ENCODE results near the gene NINJ2.
"Not testable (repeated sequence)": the region's sequence is repeated elsewhere in the genome, so short reads cannot be mapped to it uniquely, and the experiment has no call there.

Gene NINJ2, protein sequence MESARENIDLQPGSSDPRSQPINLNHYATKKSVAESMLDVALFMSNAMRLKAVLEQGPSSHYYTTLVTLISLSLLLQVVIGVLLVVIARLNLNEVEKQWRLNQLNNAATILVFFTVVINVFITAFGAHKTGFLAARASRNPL

DNA sequence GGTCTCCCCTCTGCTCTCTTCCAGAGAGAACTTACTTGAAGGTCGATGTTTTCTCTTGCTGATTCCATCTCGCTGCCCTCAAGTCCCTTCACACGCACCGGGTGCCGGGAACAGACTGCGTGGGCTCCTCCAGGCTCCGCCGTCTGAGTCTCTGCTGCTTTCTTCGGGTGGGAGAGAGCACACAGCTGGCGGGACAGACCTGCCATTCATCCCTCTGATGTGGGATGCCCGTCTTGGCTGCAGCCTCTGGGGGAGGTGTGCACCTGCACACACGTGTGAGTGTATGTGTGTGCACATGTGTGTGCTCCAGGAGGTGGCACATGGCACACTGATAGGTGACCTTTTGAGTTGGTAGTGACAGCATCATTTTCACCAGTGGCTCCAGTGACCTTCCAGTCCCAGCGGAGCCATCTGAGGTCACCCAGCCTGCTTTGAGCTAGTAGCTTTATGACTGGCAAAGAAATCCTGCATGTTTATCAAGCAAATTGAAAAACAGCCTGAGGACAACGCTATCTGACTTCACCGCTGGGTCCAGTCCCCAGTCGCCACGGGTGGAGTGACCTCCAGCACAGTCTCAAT, at the start of gene NINJ2:
Gene NINJ2, minus strand, starts transcription at position 153 of the 579 bp plus-strand sequence. Its CDS starts 85 bp downstream, at position 68.
- no peak for DNase-seq (ENCODE audit: low read depth, low spot score)

DNA sequence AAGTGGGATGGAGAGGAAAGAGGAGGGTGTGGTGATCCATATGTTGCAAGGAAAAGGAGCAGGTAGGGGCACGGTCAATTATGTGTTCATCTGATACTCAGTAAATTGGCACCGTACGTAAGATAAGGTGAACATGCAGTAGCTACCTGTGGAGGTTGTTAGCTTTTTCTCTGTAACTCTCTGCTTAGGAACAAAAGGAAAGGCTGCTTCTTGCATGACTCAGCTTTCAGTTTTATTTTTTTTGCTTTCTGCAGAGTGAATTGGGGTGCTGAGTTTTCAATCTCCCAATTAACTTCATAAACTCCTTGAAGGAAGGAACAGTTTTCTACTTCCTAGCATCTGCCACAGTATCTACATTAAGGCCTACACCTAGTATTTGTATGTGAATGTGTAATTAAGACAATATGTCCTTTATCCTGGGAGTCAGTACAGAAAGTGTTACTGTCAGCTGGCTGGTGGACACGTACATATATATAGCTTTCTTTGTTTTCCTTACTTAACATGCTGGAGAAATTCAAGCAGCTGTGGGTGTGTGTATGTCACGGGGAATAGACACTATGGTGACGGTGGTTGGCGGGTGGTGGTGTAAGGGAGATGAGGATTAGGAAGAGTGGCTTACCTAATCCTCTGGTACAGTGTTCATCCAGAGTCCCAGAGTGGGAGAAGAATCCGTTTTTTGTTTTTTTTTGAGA, 49.1 kb upstream of the NINJ2 start:
- no peak for DNase-seq (ENCODE audit: low read depth, low spot score)

DNA sequence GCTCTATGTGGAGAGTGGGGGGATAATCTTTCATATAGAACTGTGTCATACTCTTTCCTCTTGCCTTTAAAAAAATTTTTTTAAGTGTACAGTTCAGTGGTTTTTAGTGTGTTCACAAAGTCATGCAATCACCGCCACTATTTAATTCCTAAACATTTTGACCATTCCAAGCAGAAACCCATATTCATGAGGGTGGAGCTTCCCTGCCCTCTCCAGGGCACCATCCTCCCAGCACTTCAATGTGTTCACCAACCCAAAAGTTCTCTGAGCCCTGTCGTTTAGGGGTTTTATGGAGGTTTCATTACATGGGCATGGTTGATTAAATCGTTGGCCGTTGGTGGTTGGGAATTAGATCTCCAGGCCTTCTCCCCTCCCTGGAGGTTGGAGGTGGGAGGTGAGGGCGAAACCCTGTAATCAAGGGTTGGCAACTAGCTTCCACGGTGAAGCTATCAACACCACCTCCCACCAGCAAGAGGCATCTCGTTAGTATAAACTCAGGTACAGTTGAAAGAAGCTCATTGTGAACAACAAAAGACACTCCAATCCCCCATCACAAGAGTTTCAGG, 46.3 kb upstream of the NINJ2 start:
- no peak for DNase-seq (ENCODE audit: low read depth, low spot score)

DNA sequence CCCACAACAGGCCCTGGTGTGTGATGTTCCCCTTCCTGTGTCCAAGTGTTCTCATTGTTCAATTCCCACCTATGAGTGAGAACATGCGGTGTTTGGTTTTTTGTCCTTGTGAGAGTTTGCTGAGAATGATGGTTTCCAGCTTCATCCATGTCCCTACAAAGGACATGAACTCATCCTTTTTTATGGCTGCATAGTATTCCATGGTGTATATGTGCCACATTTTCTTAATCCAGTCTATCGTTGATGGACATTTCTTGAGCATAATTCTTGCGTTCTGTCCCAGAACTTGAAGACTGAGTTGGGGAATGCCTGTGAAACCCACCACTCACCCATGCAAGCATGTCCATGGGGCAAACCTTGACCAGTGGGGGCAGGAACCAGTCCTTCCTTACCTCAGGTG, 44.8 kb upstream of the NINJ2 start:
- not testable (repeated sequence) for DNase-seq (ENCODE audit: low read depth, low spot score)

DNA sequence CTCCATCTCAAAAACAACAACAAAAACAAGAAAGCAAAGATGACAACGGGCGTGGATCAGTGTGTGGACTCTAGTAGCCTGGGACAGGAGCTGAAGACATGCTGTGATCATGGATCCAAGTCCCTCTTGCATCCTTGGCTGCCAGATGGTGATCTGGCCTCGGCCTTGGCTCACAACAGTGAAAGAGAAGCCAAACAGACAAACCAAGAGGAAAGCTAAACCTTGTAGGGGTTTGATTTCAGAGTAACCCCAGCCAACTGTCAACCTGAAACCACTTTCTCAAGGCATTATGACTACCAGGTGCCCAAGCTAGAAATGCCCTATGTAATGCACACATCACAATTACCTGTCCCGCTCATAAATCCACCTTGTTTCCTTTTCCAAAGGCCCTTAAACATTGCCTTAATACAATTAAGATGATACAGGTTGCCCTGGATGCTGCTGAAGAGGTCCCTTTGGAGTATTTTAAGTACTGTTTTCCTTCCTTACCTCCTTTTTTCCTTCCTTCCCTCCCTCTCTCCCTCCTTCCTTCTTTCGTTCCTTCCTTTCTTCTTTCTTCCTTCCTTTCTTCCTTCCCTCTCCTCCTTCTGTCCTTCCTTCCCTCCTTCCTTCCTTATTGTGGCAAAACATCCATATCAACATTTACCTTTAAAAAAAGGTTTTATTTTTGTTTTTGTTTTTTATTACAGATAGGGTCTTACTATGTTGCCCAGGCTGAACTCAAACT, 41.4 kb upstream of the NINJ2 start:
- no peak for DNase-seq (ENCODE audit: low read depth, low spot score)

DNA sequence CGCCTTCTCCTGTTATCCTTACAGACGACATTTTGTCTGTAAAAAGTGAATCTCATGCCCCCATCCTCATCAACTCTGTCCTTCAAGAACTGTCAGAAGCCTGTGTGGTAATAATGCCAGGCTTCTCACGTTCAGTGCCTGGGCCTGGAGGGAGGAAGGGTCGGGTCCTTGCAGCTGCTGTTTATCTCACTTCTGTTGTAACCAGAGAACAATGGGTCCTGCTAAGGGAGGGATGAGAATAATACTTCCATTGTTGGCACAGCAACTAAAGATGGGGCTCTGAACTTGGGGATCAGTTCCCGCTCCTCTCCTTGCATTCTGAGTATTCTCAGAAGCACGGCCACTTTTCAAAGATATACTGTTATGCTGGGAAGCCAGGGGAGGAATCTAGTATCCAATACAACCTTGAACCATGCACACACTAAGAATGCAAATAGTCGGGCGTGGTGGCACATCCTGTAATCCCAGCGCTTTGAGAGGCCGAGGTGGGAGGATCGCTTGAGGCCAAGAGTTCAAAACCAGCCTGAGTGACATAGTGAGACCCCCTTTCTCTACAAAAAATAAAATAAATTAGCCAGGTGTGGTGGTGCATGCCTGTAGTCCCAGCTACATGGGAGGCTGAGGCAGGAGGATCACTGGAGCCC, 38.8 kb upstream of the NINJ2 start:
- no peak for DNase-seq (ENCODE audit: low read depth, low spot score)

DNA sequence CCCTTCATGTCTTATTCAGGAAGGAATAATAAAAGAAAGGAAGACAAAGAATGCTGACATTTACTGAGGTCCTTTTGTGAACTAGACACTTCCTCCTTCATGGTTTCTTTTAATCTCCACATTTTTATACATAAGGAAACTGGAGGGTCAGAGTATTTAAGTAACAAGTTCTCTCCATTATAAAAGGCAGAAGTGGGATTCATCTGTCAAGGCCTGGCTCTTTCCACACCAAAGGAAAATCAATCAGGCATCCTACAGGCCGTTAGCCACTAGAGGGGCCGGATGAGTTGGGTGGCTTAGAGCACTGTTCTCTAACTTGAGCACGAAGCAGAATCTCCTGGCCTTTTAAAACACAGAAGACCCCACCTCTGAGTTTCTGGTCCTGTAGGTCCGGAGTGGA, 36.8 kb upstream of the NINJ2 start:
- no peak for DNase-seq (ENCODE audit: low read depth, low spot score)

DNA sequence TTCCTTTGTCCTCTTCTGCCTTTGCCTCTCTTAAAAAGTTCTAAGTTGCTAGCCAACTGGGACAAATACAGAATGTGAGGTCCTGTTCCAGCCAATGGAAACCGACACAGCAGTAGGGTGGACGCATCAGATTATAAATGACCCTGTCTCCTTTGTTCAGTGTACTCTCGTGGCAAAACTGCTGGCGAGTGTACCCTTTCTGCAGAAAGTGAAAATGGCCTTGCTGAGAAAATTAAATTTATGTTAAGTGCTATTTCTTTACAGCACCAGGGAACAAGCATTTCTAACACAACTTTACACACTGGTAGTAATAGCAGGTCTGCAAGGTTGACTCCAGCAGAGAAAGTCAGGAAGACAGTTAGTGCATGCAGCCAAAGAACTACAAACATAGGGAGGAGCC, 35.0 kb upstream of the NINJ2 start:
- DNase-seq (ENCODE audit: low read depth, low spot score), result not testable (repeated sequence)

DNA sequence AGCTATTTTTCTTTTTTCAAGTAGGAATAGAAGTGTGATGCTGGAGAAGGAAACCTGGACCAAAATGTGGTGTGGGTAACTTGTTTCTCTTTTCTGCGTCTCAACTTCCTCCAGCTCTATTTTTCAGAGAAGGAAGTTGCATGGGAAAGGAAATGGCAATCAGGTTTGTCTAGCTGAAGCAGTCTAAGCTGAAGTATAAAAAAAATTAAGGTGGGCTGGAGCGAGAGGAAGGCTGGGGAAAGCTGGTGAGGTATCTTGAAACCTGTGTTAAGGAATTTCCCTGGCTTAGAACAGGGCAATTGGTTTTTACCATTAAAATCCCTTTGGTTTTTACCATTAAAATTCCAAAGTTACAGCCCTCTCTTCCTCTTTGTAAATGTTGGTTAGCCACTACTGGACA, 34.2 kb upstream of the NINJ2 start:
- no peak for DNase-seq (ENCODE audit: low read depth, low spot score)

DNA sequence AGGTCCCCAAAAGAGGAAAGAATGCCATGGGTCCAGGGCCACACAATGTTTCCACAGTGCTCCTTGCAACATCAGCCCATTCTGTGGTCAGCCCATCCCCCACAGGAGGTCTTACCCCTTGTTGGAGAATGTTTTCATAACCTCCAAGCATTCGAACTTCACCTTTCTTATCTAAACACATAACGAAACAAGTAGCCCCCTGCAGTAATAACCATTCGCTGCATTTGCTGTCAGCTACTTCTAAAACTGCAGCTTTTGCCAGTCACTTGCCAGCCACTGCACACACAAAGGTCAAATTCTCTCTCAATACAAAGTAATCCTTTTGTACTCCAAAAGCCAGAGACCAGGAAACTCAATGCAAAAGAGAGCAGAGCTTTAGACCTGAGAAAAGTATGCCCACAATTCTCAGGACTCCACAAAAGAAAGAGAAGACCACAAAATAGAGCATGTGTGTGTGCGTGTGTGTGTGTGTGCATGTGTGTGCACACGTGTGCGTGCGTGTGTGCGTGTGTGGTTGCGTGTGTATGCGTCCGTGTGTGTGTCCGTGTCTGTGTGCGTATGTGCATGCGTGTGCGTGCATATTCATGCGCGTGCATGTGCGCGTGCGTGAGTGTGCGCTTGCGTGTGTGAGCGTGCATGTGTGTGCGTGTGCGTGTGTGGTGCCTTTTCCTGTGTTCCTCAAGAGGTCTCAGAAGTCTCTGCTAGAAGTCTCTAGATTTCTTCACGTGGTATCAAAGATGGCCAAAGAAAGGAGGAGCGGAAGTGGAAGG, 31.7 kb upstream of the NINJ2 start:
- DNase-seq (ENCODE audit: low read depth, low spot score), result no peak

DNA sequence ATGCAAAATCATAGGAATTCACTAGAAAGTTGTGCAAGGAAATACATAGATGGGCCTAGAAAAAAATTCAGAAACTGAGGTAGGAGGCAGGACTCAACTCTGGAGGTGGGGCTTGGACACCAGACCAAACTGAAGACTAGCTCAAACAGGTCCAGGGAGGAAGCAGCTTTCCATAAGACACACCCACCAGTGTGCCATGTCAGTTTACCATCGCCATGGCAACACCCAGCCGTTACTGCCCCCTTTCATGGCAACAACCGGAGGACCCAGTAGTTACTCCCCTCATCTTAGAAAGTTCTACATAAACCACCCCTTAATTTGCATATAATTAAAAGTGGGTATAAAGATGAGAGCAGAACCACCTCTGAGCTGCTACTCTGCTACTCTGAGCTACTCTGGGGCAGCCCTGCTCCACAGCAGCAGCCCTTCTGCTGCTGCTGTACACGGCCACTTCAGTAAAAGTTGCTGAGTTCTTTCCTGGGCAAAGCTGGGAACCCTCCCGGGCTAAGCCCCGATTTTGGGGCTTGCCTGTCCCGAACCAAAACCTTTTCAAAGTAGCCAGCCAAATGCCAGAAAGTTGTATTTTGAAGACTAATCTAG, 30.8 kb upstream of the NINJ2 start:
- no peak for DNase-seq (ENCODE audit: low read depth, low spot score)

DNA sequence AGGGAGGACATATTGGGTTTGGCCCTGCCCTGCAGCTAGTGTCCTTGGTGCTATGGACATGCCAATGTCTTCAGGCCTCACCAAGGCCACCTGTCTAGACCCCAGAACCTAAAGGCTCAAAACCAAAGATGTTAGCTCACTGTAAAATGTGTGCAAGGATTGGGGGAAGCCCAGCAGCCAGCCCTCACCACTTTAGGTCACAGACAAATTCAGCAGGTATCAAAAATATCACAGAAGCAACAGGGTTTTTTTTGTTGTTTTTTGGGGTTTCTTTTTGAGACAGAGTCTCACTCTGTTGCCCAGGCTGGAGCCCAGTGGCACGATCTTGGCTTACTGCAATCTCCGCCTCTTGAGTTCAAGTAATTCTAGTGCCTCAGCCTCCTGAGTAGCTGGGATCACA, 29.0 kb upstream of the NINJ2 start:
- DNase-seq (ENCODE audit: low read depth, low spot score), result no peak

DNA sequence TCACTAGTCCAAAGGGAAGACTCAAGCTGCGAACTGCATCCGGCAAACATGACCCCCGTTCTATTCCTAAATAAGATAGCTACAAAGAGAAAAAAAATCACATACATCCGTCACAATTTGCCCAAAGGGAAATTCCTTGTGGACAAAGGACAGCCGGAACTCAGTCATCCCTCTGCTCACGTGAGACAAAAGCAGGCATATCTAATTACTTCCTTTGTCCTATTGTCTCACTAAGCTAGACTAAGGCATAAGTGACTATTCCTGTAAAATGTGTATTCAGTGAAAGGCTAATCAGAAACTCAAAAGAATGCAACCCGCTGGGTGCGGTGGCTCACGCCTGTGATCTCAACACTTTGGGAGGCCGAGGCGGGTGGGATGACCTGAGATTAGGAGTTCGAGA, 27.2 kb upstream of the NINJ2 start:
- no peak for DNase-seq (ENCODE audit: low read depth, low spot score)

DNA sequence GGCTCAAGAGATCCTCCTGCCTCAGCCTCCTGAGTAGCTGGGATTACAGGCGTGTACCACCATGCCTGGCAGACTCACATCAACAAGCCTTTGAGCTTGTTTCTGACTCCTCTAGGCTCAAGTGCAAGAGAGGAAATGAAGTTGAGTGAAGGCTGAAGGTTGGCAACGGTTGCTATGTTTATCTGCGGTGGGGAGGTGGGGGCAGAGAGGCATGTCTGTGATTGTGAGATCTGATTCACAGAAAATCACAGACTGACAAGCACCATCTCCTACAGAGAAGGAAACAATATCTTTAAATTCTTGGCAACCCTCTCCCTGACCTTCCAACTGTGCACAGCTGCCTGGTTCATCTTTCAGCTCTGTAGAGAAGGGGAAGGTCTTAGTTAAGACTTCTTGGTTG, 22.1 kb upstream of the NINJ2 start:
- DNase-seq (ENCODE audit: low read depth, low spot score), result no peak

DNA sequence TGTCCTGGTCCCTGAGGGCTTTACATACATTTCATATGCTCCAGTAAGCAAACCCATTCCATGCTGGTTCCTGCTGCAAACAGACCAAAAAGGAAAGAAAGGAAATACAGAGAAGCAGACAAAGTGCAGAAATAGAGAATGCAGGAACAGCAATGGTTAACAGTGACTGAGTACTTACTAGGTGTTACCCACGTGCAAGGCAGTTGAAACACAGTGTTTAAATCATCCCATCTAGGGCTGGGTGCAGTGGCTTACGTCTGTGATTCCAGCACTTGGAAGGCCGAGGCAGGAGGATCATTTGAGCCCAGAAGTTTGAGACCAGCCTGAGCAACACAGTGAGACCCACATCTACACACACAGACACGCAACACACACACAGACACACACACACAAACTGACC, 21.2 kb upstream of the NINJ2 start:
- no peak for DNase-seq (ENCODE audit: low read depth, low spot score)

DNA sequence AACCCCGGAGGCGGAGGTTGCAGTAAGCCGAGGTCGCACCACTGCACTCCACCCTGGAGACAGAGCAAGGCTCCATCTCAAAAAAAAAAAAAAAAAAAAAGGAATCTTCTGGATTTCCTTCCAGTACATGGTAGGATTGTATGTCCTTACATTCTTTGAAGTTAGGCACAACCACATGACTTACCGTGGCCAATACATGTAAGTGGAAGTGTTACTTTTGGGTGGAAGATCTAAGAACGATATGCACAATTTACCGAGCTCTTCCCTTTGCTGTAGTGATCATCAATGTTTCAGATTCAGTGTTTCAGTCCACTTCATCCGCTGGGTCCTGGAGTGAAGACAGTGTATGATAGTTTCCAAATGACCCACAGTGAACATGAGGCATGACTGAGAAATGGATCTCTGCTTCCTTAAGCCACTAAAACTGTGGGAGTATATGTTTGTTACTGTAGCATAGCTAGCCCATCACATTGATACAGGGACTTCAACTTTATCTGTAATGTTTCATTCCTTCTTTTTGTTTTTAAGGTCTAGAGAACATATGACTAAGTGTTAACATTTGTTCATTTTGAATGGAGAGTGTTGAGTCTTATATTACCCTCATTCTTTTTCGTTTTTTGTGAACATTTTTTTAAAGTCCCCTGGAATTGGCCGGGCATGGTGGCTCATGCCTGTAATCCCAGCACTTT, 18.5 kb upstream of the NINJ2 start:
- no peak for DNase-seq (ENCODE audit: low read depth, low spot score)

DNA sequence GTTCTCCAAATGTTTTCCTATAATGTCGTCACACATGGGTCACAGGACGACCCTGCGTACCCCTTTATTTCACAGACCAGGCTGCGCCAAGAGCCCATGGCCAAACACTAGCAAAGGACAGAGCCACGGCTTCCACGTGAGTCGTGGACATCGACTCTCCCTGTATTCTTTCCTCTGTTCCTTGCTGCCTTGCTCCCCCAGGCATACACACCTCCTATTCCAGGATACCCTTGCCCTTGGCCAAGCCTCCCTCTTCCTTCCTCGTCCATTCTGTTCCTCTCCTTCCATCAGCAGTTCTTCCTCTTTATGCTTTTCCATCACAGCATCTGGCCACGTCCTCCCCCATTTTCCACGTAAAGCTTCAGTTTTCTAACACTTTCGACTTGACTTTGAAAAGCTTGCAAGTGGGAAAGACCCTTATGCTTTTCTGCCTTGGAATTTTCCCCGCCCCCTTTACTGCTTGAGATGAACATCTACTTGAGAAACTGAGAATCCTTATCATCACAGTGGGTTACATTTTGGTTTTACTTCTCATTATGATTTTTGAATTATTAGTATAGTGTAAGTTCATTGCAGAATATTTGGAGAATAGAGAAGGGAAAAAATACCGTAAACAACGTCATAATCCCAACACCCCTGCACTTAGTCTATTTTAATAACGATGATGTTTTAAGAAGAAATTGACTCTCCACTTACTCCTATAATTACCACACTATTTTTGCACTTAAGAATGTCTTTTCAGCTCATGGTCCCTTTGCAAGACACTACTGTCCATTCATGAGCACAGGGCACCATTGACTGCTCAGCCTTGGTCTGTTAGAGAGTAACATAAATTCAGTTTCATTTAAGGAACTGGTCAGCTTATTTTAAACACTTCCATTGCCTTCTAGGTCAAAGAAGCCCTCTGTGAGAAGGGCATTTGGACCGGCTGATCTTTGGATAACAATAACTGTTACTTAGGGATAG, 15.8 kb upstream of the NINJ2 start:
- DNase-seq (ENCODE audit: low read depth, low spot score), result no peak

DNA sequence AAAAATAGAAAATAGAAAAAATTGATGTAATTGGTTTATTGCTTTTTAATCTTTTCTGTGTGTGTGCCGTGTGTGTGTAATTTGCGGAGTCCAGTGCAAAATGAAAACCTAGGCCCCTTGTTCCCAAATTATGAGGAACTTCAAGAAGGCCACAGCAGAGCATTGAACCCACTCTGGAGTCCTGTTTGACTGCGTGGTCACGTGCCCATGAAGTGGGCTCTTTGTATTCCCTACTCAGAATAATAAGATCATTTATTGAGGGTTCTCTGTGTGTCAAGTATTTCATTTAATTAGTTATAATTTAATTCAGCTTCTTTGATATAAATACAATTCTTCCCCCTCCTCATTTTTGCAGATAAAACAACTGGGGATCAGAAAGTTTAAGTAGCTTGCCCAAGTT, 12.3 kb upstream of the NINJ2 start:
- no peak for DNase-seq (ENCODE audit: low read depth, low spot score)

DNA sequence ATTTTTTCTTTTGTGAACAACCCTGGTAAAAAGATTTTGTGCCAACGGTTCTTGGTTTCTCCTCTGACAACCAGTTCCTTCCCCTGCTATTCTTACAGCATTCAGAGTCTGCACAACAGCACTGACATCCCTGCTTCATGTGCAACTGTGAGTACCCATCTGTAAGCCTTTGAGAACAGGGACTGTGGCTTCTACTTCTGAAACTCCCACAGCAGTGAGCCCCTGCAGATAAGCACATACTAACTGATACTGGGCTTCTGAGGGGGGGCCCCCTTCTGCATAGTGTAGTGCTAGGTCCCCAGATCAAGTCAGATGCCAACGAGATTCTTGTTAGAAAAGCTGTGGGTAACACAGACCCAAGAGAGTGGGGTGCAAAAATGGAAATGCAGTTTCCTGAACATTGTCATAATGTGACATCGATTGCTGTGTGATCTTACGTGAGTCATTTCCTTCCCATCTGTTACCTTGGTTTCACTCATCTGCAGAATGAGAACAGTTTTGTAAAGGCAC, 11.1 kb upstream of the NINJ2 start:
- no peak for DNase-seq (ENCODE audit: low read depth, low spot score)

All from iPS DF 19.7 (cell line).